Kasumi-1 (cell line): Measurements from ENCODE around the gene GJA3.
A peak's percentile ranks its signal among the peaks of the same experiment; 100 is the strongest.
"Not testable (repeated sequence)": the region's sequence is repeated elsewhere in the genome, so short reads cannot be mapped to it uniquely, and the experiment has no call there.

Experiments used
- DNase-seq, 2 experiments: peaks; one replicate each; lab custom pipeline; 2025; lab: John Stamatoyannopoulos, UW

Gene GJA3

GRCh38 chr13:20182231-20182846, 21.5 kb upstream of the GJA3 start:
- DNase-seq, result peak; percentile 63 to 66

- no peak for DNase-seq
Observed at GRCh38 chr13:20181188-20181587, 20.3 kb upstream of the GJA3 start.

- no peak for DNase-seq
Observed at GRCh38 chr13:20178156-20178555, 17.3 kb upstream of the GJA3 start.

GRCh38 chr13:20177049-20177831, 16.4 kb upstream of the GJA3 start:
- DNase-seq, result no peak

GRCh38 chr13:20175907-20176652, 15.2 kb upstream of the GJA3 start:
- no peak for DNase-seq

- DNase-seq, result no peak
Observed at GRCh38 chr13:20175406-20175794, 14.5 kb upstream of the GJA3 start.

GRCh38 chr13:20174656-20175405, 14.0 kb upstream of the GJA3 start:
- no peak for DNase-seq

- no peak for DNase-seq
Observed at GRCh38 chr13:20173116-20173746, 12.4 kb upstream of the GJA3 start.

- no peak for DNase-seq
Observed at GRCh38 chr13:20171364-20171763, 10.5 kb upstream of the GJA3 start.

GRCh38 chr13:20170921-20171320, 10.1 kb upstream of the GJA3 start:
- no peak for DNase-seq

- DNase-seq, result no peak
Observed at GRCh38 chr13:20168396-20168795, 7.5 kb upstream of the GJA3 start.

- no peak for DNase-seq
Observed at GRCh38 chr13:20165417-20166257, 4.8 kb upstream of the GJA3 start.

GRCh38 chr13:20161951-20162300, 1.1 kb upstream of the GJA3 start:
- no peak for DNase-seq

GRCh38 chr13:20161275-20161950, 561 bp upstream of the GJA3 start:
- DNase-seq, result no peak

- no peak for DNase-seq
Observed at GRCh38 chr13:20159646-20160305, 1.1 kb downstream of the GJA3 start.

- DNase-seq, result no peak
Observed at GRCh38 chr13:20157151-20157796, 3.6 kb downstream of the GJA3 start.

GRCh38 chr13:20156702-20157101, 4.2 kb downstream of the GJA3 start:
- no peak for DNase-seq

GRCh38 chr13:20153290-20153689, 7.6 kb downstream of the GJA3 start:
- DNase-seq, result not testable (repeated sequence)

- DNase-seq, result no peak
Observed at GRCh38 chr13:20151612-20152011, 9.2 kb downstream of the GJA3 start.
